GM21447 (cell line): ENCODE measurements around the gene FAM161B.
A peak's percentile ranks its signal among the peaks of the same experiment; 100 is the strongest.
"Not testable (repeated sequence)": the region's sequence is repeated elsewhere in the genome, so short reads cannot be mapped to it uniquely, and the experiment has no call there.

Experiments
- ATAC-seq: cut with Tn5 transposase; IDR thresholded peaks from one replicate; pipeline ENCODE4 v1.9.1; 2021; ENCODE audit not compliant: unreplicated experiment

FAM161B gene

DNA sequence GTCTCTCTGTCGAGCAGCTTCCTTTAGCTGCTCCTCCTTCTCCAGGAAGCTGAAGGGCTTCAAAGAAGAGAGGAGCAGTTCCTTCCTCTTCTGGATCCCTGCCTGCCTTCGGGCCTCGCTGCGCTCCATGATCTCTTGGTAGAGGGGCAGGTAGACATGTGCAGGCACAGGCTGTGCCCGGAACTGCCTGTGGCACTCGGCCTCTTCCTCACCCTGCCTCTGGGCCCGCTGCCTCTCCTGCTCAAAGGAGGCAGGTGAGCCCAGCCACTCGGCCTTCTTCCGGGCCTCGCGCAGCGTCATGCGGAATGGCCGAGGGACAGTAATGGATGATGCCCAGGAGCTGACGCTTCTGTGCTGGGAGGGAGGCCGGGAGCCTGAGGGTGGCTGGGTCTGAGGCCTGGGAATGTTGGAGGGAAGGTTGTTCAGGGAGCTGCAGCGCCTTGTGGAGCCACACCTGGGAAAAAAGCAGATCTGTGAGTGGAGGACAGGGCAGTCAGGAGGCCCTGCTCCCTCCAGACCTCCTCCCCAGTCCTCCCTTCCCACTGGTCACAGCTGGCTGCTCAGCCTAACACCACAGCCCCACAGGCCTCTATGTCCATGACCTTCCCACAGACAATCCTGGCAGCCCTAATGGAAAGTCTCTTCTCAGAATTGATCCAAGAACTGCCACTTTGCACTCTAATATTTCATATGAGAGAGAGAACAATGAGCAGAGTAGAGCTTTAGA lies 5.3 kb downstream of the FAM161B start:
- no peak for ATAC-seq

DNA sequence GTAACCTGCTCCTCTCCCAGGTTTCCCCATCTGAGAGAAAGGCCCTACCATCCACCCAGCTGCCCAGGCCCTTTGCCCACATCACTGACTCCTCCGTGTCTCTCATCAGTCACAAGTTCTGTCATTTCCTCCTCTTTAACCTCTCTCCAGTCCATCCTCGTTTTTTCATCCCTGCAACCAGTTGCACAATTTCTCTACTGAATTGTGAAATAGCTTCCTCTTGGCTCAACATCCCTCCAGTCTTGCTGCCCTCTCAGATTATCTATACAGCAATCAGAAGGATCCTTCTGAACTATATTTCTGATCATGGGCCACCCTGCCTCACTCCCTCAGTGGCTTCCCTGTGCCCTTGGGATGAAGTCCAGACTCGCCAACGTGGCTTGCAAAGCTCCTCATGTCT lies 6.8 kb downstream of the FAM161B start:
- ATAC-seq = no peak

DNA sequence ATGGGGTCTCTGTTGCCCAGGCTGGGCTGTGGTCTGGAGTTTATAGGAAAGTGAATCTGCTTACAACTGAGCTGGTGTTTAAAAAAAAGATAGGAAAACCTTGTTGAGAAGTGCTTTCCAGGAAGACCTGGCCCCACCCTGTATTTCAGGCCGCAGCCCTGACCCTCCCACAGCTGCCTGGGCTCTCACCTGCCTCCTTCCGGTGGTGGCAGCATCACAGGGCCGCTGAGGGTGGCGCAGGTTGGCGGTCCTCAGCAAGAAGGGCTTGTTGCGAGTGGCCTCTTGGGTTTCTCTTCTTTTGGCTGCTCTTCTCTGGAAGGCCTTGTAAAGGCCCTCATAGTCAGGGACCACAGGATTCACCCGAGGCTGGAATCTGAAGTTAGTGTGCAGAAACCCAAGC lies 7.7 kb downstream of the FAM161B start:
- no peak for ATAC-seq

DNA sequence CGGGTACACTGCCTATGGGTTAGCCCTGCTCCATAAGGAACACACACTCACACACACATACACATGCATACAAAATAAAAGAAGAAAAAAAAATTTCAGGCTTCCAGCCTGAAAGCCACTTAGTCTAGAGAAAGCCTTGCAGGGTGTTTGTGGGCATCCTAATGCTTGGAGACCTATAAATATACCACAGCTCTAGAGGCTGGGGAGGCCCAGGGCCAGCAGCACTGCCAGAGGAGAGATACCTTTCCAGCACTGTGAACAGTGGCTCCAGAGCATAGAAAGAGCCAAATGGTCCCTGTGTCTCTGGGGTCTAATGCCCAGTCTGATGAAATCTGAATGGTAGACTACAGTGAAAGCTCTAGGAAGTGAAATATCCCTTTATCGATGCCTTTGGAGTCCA lies 12.9 kb downstream of the FAM161B start:
- no peak for ATAC-seq

DNA sequence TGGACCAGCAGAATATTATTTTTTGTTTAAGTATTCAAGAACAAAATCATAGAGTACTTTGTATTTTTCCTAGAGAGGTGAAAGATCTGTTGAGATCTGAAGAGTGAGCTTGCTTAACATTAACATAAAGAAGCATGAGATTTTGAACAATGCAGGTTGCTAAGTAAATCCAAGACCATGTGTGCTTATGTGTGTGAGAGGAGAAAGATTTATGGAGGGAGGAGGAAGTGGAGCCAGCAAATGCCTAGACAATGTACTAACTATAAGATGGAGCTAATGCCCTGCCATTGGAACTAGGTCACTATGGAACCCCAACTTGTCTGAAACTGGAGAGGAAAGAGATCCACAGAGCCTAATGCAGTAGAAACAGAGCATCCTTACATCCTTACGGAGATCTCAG lies 13.3 kb downstream of the FAM161B start:
- ATAC-seq = no peak

DNA sequence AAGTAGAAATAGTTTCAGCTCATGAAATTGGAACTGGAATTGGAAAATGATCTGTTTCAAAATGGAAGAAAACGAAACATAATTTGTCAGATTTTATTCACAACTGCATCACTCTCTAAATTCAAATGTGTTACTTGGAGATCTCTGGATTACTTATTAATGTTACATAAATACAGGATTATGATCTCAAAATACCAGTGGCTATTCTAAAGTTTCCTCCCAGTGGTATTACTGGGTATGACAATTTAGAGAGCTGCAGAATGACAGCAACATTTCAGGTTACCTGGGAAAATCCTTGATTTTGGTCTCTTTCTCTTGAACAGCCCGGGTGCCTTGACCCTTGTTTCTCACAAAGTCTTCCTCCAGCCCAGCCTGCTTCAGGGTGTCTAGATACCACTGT lies 14.2 kb downstream of the FAM161B start:
- ATAC-seq = no peak

DNA sequence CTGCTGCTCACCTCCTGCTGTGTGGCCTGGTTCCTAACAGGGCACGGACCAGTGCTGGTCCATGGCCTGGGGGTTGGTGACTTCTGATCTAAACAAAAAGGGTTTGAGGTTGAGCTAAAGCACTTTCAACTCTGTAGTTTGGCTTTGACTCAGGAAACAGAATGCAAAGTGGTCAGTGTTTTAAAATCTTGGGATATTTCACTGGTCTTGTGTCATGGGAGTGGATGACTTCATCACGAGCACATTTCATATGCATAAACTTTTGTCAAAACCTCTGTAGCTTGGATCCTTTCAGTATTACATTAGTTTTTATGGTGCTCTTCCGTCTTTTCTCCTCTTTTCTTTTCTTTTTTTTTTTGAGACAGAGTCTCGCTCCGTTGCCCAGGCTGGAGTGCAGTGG lies 25.6 kb downstream of the FAM161B start:
- no peak for ATAC-seq

DNA sequence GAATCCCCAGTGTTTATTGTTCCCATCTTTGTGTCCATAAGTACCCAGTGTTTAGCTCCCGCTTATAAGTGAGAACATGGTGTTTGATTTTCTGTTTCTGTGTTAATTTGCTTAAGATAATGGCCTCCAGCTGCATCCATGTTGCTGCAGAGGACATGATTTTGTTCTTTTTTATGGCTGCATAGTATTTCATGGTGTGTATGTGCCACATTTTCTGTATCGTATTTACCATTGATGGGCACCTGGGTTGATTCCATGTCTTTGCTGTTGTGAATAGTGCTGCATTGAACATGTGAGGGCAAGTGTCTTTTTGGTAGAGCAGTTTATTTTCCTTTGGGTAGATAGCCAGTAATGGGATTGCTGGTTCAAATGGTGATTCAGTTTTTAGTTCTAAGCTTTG lies 30.4 kb downstream of the FAM161B start:
- ATAC-seq = not testable (repeated sequence)

DNA sequence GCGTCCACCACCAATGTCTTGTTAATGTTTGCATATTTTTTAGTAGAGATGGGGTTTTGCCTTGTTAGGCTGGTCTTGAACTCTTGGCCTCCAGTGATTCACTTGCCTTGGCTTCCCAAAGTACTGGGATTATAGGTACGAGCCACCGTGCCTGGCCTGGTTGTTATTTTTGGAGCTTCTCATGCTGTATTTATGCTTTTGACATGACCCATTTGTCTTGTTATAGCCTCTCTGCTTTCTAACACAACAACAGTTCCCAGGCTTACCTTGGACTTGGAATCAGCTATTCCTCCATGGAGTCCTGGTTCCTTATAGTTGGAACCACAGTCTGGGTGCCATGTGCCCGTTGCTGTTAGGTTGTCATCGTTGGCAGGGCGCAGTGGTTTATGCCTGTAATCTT lies 33.6 kb downstream of the FAM161B start:
- ATAC-seq = no peak

DNA sequence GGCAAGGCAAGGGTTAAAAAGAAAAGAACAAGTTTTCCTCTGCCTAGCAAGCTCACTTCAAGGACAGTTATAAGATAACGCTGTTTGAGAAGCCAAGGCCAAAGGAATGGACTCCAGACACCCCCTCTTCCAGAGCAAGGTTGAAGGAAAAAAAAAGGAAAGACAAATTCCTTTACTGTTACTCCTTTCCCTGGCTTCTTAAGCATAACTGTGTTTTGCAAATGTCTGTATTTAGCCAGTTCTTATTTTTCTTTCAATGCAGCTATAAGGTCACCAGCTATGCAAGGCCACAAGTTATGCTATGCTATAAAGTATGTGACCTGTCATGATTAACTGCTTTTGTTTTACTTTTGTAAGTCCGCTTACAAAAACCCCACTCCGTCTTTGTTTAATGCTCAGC lies 36.6 kb downstream of the FAM161B start:
- ATAC-seq = no peak

DNA sequence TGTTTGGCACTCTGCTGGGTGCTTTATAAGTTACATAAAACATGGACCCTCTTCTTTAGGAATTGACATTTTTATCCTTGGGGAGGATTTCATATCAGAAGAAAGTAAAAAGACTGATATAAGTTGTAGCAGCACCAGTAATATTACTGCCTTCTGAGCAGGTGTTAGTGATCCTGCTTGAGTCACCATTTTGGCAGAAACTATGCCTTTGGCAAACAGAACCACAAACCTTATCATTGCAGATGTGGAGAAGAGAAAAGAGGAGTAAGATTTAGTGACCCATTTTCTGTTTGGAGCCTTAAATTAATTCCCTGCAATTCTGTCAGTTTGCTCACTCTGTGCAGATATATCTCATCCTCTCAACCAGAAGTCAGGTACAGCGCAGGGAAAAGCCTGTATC lies 40.2 kb downstream of the FAM161B start:
- ATAC-seq = no peak

DNA sequence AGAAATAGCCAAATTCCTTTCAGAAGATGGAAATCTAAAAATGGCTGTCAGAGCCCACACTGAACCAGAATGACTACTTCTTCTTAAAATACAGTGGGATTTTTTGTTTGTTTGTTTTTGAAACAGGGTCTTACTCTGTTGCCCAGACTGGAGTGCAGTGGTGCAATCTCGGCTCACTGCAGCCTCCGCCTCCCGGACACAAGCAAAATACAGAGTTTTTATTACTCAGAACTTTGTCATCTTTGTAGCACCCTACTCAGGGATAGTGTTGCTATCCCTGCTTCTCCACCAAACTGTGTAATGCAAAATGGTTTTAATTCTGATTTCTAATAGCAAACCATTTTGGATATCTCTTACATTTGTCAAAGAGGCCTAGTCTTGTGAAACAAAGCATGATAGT lies 46.9 kb downstream of the FAM161B start:
- ATAC-seq = no peak

DNA sequence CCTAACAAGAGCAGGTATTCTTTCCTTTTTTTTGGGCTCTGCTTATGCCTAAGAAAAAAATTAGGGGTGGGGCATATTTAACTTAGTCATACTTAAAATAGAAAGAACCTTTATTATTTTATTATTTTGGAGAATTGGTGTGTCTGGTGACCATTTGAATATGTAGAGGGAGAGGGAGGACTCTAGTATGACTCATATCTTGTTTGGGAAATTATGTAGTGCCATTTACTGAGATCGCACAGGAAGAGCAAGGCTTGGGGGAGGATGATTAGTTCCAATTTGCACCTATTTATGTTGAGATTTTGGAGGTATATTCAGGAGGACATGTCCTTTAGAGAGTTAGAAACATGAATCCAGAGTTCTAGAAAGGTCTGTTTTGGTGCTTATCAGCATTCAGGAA lies 53.4 kb downstream of the FAM161B start:
- no peak for ATAC-seq

DNA sequence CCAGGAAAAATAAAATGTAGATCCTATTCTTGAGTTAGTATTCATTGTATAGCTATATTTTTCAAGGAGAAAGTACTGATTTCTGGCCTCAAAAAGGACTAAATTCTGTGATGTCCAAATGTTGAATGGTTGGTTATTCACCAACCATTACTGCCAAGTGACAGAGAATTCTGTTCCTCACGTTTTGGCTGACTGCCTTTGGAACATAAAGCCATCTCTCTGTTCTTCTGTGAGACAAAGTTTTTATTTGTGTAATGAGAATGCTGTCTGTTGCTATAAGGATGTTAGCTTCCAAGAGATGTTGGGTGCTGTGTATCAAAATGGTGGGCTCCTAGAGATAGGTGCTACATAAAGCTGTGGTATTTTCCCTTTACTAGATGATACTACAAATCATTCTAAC lies 54.0 kb downstream of the FAM161B start:
- no peak for ATAC-seq

DNA sequence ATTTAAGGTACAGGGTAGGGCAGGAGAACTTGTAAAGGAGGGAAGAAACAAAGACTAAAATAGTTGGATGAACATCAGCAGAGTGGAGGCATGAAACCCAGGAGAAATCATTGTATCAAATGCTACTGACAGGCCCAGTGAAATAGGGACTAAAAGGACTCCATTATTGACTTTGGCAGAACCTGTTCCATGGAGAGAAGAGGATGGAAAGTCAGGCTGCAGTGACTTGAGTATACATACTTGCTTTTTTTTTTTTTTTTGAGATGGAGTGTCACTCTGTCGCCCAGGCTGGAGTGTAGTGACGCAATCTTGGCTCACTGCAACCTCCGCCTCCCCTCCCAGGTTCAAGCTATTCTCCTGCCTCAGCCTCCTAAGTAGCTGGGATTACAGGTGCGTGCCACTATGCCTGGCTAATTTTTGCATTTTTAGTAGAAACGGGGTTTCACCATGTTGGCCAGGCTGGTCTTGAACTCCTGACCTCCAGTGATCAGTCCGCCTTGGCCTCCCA lies 55.7 kb downstream of the FAM161B start:
- ATAC-seq = not testable (repeated sequence)

DNA sequence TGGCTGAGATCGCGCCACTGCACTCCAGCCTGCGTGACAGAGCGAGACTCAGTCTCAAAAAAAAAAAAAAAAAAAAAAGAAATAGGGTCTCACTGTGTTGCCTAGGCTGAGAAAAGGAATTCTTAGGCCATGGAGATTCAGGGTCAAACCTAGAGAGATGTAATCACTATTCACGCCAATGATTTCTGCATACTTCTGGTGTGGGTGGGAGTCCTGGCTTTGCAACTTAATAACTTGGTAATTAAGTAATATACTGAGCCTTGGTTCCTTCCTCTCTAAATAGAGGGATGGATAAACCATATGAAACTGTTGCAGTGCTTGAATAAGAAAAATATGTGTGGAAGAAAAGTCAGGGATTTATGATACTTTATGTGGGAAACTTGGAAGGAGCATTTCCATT lies 60.5 kb downstream of the FAM161B start:
- ATAC-seq = no peak

DNA sequence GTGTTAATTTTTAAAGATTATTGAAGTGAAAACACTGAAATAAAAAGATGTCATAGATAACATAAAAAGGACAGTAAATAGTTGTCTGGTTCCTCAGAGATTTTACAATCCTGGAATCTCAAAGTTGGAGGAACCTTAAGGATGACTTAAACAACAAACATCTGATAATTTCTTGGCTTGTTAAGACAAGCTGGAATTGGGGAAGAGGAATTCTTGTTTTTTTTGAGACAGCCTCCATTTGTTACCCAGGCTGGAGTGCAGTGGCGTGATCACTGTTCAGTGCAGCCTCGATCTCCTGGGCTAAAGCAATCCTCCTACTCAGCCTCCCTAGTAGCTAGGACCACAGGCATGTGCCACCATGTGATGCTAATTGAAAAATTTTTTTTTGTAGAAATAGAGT lies 60.9 kb downstream of the FAM161B start:
- ATAC-seq = no peak

DNA sequence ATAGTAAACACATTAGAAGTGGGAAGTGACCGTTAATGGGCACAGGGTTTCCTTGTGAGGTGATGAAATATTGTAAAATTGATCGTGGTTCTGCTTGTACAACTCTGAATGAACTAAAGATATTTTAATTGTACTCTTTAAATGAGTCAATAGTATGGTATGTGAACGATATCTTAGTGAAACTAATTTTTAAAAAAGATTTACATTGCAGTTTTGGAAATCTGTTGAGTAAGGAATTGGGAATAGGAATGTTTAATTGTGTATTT lies 61.5 kb downstream of the FAM161B start:
- ATAC-seq = no peak

DNA sequence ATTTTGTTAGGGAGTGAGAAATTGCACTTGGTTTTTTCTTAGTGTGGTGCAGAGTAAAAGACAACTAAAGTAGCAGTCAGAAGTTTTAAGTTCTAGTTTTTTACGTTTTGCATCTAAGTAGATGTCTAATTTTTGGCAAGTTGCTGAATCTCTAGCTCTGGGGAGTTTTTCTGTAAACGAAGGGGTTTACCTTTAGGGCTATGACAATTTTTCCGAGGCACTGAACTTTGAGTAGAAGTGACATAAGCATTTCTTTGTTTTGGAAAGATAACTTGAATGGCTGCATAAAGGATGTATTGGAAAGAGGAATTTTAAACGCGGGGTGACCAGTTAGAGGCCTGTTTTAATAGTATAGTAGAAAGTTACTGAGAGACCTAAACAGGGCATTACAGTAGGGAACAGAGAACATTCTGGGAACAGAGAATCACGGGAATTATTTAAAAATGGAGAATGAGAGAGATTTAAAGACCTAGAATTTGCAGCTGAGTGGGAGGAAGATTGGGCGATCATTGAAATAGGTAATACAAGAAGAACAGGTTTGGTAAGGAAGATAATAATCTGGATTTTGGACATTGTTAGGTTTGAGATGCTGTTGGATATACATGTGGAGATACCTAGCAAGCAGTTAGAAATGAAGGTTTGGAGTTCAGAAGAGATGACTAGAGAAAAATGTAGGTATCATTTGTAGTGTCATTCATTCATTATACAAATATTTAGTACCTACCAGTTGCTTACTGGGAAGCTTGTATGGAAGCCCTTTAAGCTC lies 62.0 kb downstream of the FAM161B start:
- no peak for ATAC-seq

DNA sequence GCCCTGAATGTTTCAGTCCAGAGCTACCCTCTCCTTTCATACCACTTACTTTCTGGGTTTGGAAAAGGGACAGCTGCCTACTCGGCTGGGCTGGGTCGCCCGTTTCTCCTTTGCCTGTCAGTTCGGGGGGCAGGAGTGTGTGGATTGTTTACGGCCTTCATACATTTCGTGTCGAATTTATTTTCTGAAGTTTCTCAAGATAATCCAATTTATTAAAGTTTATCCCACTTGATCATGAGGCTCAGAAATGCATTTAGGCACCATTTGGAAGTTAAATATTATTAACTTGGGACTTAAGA lies 62.6 kb downstream of the FAM161B start:
- ATAC-seq = no peak

DNA sequence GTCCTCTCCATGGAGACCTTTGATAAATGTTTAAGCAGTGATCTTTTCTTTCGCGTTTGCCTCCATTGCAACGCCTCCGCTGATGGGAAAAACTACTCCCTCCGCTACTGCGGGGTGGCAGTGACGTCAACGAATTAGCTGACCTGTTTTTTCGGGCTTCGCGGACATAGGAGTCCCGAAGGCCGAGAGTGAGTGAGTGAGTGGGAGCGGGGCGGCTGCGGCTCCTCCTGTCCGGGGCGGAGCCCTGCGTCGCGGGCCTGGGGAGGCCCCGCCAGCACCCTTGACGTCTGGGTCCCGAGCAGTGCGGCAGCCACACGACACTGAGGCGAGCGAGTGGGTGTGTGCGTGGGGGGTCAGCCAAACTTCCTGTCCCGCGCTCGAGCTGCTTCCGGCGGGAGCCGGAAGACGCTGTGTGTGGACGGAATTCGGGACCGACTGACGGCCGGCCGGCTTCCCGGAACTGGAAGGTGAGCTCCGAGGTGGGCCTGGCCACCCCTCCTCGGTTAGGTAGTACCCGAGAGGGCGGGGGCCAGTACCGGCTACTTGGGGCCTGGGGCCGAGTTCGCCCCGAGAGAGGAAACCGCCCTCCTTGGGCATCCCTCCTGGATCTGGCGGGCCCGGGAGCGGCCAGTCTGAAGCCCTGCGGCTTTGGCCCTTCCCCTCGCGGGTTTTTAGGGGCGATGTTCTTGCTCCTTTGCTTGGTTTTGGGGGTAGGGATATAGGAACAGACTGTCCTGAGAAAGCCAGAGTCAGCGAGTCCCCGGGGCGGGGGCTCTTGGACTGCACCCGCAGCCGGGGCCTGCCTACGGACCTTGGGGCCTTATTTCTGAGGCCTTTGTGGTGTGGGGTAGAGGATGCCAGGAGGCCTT lies 63.2 kb downstream of the FAM161B start, which contains the start of gene ZNF410:
TSS of gene ZNF410 (plus strand) at position 411 of the 869 bp plus-strand sequence. CDS start 5,317 bp downstream, outside the sequence.
- peak; percentile 87 for ATAC-seq
